ENCODE data around the gene NEK6.

The NEK6 gene

GRCh38 chr9:124384846-124385245 lies 127.1 kb downstream of the NEK6 start:
- no peak for DNase-seq

DNA sequence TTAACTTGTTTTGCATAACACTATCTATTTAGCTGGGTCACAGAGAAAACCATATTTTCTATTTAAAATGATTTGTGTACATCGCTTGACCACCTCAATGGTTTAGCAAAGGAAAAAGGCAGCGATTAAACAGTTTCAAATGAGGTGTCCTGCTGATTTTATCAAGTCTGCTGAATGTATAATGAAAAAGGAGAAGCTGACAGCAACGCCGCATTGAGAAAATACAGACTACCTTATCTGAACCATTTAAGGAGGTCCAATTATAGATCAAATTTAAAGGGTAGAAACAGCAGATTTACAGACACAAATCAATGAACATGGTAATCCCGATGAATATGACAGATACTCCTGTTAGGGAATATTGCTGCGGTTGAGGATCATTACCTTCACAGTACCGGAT lies 127.9 kb downstream of the NEK6 start:
- no peak for DNase-seq

GRCh38 chr9:124386201-124386600 lies 128.5 kb downstream of the NEK6 start:
- no peak for DNase-seq

DNA sequence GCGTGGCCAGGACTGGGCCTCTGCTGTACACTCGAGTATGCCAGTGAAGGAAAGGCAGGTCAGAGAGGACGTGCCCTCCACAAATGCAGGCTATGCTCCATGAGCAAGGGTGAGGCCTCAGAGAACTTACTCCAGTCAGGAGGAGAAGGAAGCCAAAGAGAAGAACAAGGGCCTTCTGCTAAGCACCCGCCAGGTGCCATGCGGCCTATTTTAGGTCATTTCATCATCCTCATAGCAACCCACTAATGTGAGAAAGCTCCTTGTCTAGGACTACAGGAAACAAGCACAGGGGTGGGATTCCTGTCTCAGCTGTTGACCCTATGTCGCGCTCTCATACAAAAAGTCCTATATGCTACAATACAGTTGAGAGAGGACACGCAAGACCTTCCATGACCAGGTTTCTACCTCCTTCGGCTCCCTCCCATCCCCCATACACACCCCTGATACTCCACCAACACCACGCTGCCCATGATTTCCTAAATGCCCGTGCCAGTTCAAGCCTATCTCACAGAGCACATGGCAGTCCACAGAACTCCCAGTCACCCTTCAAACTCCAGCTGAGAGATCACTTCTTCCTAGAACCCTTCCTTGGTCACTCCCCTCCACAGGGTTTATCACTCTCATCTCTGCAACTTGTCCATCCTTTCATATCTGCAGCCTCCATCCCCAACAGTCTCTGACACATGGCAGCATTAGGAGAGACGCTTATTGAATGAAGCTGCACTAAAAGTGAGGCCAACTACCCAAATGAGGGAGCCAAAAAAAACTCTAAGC lies 130.7 kb downstream of the NEK6 start:
- no peak for DNase-seq

- DNase-seq: no peak
These were observed 131.6 kb downstream of the NEK6 start for GRCh38 chr9:124389146-124389939.

GRCh38 chr9:124390794-124391658 lies 133.3 kb downstream of the NEK6 start:
- no peak for DNase-seq

GRCh38 chr9:124392254-124392870 lies 134.6 kb downstream of the NEK6 start:
- DNase-seq: peak in 1 of 2 donors; percentile 10

GRCh38 chr9:124392871-124393460 lies 135.2 kb downstream of the NEK6 start:
- no peak for DNase-seq

DNA sequence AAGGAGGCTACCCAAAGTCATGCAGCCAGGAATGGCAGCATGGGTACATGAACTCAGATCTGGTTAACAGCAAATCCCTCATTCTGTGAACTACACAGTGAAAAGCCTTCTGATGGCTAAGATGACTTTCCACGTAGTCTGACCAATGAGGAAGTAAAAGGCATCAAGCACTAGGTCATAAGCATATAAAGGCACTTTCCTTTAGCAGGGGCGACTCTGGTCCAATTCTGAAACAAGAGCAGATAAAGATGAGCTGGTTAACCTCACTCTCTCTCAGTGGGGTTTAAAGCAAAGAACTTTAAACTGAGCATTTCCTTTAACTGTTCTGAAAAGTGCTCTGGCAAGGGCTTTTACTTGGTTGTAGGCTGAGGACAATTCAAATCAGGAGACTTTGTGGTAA lies 136.4 kb downstream of the NEK6 start:
- no peak for DNase-seq

GRCh38 chr9:124394596-124394995 lies 136.8 kb downstream of the NEK6 start:
- DNase-seq: no peak

- no peak for DNase-seq
These were observed 138.1 kb downstream of the NEK6 start for GRCh38 chr9:124395826-124396225.

DNA sequence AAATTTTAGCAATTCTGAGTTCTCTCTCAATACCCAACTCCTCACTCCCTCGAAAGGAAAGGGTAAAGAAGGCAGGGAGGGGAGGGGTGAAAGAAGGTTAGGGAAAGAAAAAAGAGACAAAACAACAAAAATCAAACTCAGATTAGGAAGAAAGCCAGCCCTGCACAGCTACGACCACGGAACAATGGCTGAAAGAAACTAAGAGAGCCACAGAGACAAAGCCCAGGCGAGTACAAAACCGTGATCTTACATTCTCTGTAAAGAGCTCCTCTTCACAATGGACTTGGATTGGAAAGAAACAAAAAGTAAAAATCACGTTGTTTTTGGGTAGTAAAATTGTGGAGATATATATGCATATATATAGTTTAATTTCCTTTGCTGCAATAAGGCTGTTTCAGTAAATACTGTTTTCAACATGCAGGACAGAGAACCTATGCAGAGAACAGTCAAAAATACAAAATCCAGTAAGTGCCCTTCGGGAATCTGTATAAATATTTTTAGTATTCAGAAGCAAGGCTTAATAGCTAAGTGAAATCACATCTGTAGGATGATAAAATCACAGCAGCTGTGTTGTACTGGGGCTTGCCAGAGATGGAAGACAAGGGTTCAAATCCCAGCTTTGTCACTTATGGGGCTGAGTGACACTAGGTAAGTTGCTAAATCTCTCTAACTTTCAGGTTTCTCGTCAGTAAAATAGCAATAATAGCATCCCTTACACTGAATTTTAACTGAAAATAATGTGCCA lies 140.6 kb downstream of the NEK6 start:
- DNase-seq: no peak

GRCh38 chr9:124399323-124399967 lies 141.7 kb downstream of the NEK6 start:
- no peak for DNase-seq

GRCh38 chr9:124399968-124400940 lies 142.5 kb downstream of the NEK6 start:
- DNase-seq: no peak
